ENCODE measurements around the gene CROCC.
"Not testable (repeated sequence)": the region's sequence is repeated elsewhere in the genome, so short reads cannot be mapped to it uniquely, and the experiment has no call there.

The CROCC gene, protein sequence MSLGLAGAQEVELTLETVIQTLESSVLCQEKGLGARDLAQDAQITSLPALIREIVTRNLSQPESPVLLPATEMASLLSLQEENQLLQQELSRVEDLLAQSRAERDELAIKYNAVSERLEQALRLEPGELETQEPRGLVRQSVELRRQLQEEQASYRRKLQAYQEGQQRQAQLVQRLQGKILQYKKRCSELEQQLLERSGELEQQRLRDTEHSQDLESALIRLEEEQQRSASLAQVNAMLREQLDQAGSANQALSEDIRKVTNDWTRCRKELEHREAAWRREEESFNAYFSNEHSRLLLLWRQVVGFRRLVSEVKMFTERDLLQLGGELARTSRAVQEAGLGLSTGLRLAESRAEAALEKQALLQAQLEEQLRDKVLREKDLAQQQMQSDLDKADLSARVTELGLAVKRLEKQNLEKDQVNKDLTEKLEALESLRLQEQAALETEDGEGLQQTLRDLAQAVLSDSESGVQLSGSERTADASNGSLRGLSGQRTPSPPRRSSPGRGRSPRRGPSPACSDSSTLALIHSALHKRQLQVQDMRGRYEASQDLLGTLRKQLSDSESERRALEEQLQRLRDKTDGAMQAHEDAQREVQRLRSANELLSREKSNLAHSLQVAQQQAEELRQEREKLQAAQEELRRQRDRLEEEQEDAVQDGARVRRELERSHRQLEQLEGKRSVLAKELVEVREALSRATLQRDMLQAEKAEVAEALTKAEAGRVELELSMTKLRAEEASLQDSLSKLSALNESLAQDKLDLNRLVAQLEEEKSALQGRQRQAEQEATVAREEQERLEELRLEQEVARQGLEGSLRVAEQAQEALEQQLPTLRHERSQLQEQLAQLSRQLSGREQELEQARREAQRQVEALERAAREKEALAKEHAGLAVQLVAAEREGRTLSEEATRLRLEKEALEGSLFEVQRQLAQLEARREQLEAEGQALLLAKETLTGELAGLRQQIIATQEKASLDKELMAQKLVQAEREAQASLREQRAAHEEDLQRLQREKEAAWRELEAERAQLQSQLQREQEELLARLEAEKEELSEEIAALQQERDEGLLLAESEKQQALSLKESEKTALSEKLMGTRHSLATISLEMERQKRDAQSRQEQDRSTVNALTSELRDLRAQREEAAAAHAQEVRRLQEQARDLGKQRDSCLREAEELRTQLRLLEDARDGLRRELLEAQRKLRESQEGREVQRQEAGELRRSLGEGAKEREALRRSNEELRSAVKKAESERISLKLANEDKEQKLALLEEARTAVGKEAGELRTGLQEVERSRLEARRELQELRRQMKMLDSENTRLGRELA (N-terminal part only)

DNA sequence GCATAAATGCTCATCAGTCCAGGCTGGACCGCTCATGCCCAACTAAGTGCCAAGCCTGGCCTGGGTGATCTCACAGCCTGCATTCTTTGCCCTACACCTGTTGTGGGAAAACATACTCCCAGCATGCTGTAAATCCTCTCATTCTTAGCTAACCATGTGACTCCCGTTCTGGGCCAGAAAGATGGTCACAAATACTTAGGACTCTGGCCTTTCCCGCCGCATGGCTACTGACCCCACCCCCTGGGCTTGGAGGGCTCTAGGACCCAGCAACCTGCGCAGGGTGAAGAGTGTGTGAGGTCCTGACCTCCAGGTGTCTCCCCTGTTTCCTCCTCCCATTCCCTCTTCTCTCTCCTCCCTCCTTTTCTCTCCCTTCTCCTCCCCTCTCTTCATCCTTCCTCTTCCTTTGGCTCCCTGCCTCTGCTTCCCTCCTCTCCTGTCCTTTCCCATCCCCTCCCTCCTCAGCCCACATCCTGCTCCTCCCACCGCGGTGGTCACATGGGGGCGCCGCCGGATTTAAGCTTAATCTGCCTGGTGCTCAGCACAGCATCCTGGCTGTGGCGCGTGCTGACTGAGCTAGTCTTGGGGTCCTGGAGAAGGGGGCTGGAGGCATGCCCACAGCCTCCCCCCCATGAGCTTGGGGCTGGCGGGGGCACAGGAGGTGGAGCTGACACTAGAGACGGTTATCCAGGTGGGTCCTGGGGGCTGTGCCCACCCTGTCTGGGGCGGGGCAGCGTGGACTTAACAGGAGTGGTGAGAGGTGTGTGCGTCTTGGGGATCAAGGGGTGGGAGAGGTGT, at the start of gene CROCC:
CROCC (plus strand) TSS at position 541 of the 795 bp plus-strand sequence; CDS start at position 629, 88 bp downstream.
- DNase-seq (ENCODE audit: low read depth) = no peak

- DNase-seq (ENCODE audit: low read depth) = not testable (repeated sequence)
Observed at GRCh38 chr1:16872152-16873075, 49.3 kb upstream of the CROCC start.

GRCh38 chr1:16873076-16873879, 48.5 kb upstream of the CROCC start:
- DNase-seq (ENCODE audit: low read depth) = peak; percentile 60

GRCh38 chr1:16874968-16875765, 46.6 kb upstream of the CROCC start:
- DNase-seq (ENCODE audit: low read depth) = not testable (repeated sequence)

DNA sequence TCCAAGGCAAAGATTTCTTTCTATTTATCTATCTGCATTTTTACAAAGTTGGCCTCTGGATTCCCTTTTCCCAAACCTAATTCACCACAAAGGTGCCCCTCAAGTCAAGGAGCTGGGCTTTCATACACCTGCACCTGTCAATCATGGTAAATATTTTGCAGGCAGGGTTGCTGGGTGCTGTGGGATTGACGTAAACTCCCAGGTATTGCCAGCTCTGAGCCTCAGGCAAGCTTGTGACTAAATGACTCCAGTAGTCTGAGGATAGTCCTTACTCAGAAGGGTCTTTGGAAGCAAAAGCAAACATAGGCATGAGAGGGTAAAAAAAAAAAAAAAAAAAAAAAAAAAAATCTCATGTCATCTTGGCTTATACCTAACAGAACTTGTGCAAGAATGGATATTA, 40.0 kb upstream of the CROCC start:
- DNase-seq (ENCODE audit: low read depth) = not testable (repeated sequence)

- DNase-seq (ENCODE audit: low read depth) = no peak
Observed at GRCh38 chr1:16882986-16883385, 38.7 kb upstream of the CROCC start.

DNA sequence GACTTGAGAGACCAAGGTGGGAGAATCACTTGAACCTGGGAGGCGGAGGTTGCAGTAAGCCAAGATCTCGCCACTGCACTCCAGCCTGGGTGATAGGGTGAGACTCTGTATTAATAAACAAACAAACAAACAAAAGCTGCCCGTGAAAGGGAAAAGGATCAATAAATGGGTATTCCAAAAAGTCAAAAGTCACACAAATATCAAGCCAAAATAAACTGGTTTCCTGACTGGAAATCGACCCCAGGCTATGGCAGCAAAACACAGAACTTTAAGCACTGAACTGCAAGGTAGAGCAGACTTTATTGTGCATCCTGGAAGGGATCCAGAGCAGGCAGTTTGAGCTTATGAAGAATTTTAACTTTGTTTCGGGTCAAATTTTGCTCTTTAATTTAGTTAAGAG, 37.2 kb upstream of the CROCC start:
- not testable (repeated sequence) for DNase-seq (ENCODE audit: low read depth)

- no peak for DNase-seq (ENCODE audit: low read depth)
Observed at GRCh38 chr1:16886860-16887605, 34.7 kb upstream of the CROCC start.

DNA sequence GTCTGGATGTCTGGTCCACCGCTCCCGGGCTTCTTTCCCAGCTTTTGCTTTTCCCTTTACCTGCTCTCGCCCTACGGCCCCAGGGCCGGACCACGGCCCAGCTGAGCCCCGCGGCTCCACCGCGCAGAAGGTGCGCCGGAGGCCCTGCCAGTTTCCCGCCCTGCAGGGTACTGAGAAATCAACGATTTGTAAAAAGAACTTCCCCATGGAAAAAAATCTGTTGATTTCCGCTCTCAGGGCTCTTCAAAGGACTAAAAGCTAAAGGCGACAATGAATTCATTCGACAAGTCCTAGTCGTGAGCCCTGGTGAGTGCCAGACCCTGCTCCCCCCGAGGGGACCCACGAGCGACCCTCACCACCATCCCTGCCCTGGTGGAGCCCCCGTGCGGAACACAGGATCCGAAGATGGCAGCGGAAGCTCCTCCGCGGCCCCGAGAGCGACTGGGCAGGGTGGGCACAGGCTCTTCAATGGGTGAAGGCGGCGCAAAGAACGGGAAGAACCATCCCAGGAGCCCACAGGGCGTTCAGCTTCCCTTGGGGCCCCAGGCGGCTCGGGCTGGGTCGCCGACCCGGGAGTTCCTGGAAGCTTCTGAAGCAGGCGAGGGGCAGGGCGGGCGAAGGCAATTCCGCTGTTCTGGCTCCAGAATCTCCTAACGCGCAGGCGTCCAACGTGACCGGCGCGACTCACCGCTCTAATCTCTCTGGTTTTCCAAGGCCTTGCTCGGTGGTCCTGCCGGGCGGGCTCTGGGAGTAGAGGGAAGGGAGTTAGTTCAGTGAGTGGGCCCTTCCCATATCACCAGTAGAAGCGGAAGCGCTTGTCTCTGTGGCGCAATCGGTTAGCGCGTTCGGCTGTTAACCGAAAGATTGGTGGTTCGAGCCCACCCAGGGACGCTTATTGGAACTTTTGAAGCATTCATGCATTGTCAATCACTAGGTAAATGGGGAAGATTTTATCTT, 32.6 kb upstream of the CROCC start:
- DNase-seq (ENCODE audit: low read depth) = peak; percentile 26

GRCh38 chr1:16890539-16891021, 31.2 kb upstream of the CROCC start:
- not testable (repeated sequence) for DNase-seq (ENCODE audit: low read depth)

GRCh38 chr1:16891057-16891456, 30.7 kb upstream of the CROCC start:
- DNase-seq (ENCODE audit: low read depth) = not testable (repeated sequence)

- not testable (repeated sequence) for DNase-seq (ENCODE audit: low read depth)
Observed at GRCh38 chr1:16892978-16893525, 28.7 kb upstream of the CROCC start.

- not testable (repeated sequence) for DNase-seq (ENCODE audit: low read depth)
Observed at GRCh38 chr1:16893796-16894195, 27.9 kb upstream of the CROCC start.

DNA sequence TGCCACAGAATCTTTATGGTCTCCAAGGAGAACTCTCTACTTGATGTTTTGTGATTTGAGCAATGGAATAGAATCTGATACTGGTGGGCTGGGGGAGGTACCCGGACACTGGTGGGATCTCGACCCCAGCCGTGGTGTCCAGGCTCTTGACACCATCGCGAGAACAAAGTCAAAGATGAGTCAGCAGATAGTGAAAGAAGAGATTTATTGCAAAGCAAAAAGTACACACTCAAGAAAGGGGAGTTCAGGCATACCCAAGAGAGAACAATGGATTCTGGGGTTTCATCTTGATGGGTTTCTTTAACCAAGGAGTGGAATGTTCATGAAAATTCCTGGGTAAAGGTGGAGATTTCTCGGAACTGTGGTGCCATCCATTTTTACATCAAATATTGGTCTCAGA, 27.4 kb upstream of the CROCC start:
- not testable (repeated sequence) for DNase-seq (ENCODE audit: low read depth)

DNA sequence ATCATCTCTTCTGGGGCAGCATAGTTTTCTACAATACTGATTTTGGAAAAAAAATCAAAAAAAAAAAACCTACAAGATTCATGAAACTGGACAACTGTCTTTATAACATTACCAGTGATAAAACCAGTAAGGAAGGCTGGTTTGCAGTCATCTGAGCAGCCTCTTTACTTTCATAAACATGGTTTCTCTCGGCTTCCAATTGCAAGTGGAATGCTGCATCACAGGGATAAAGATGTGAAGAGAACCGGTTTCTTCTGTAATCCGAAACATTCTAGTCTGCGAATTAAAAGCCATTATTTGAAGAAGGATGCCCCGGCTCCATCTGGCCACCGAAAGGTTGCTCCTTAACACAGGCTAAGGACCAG, 26.5 kb upstream of the CROCC start:
- not testable (repeated sequence) for DNase-seq (ENCODE audit: low read depth)

All from stimulated activated CD4-positive, alpha-beta T cell treated with anti-CD3 and anti-CD28 coated beads, Interleukin-2, amount 100 ng/mL, for 4 hours (primary cell).